HepG2 (cell line): Measurements from ENCODE around the gene CHKB. TPM values are rescaled to one million over a fixed set of nuclear protein-coding genes. Genes with fewer than 3 reads are reported as not detected.
A peak's percentile ranks its signal among the peaks of the same experiment; 100 is the strongest.

Experiments
- CREBL2 ChIP-seq: sonication (generic); formaldehyde crosslinking; IDR thresholded peaks from 2 replicates; pipeline ENCODE4 v1.8.1; 2023; ENCODE audit warnings: missing genetic modification reagents, mild to moderate bottlenecking, borderline replicate concordance
- CTCF ChIP-seq: sonication (generic); formaldehyde crosslinking; IDR thresholded peaks from 2 replicates; pipeline ENCODE4 v1.5.0; 2020; ENCODE audit warnings: mild to moderate bottlenecking, missing genetic modification reagents, moderate library complexity
- FOXA3 ChIP-seq: IDR thresholded peaks from 2 replicates; pipeline ENCODE4 v1.6.1; 2016; ENCODE audit warnings: missing genetic modification reagents, missing compliant biosample characterization
- FOXM1 ChIP-seq: sonication (generic); formaldehyde crosslinking; IDR thresholded peaks from 2 replicates; pipeline ENCODE4 v1.5.0; 2020; ENCODE audit warnings: missing genetic modification reagents
- HIVEP1 ChIP-seq: sonication (generic); formaldehyde crosslinking; IDR thresholded peaks from 2 replicates; pipeline ENCODE4 v1.4.0; 2020; ENCODE audit warnings: mild to moderate bottlenecking, missing genetic modification reagents
- KDM1A ChIP-seq: IDR thresholded peaks from 2 replicates; pipeline ENCODE4 v1.6.1; 2016; ENCODE audit warnings: missing compliant biosample characterization
- PATZ1 ChIP-seq: sonication (generic); formaldehyde crosslinking; IDR thresholded peaks from 2 replicates; pipeline ENCODE4 v1.4.0; 2020; ENCODE audit warnings: missing genetic modification reagents
- PAX8 ChIP-seq: sonication (generic); formaldehyde crosslinking; IDR thresholded peaks from 2 replicates; pipeline ENCODE4 v1.8.0; 2022; ENCODE audit warnings: mild to moderate bottlenecking, missing genetic modification reagents, borderline replicate concordance
- SCMH1 ChIP-seq: sonication (generic); formaldehyde crosslinking; IDR thresholded peaks from 2 replicates; pipeline ENCODE4 v1.9.0; 2021; ENCODE audit warnings: missing genetic modification reagents, mild to moderate bottlenecking, borderline replicate concordance
- THAP7 ChIP-seq: sonication (generic); formaldehyde crosslinking; IDR thresholded peaks from 2 replicates; pipeline ENCODE4 v1.8.1; 2023; ENCODE audit warnings: mild to moderate bottlenecking, missing genetic modification reagents
- ZFX ChIP-seq: sonication (generic); formaldehyde crosslinking; IDR thresholded peaks from 2 replicates; pipeline ENCODE4 v1.4.0; 2020; ENCODE audit warnings: mild to moderate bottlenecking, low read depth, missing genetic modification reagents, moderate library complexity
- ZNF292 ChIP-seq: sonication (generic); formaldehyde crosslinking; IDR thresholded peaks from 2 replicates; pipeline ENCODE4 v1.8.1; 2022; ENCODE audit warnings: mild to moderate bottlenecking, low read depth, missing genetic modification reagents, borderline replicate concordance
- ZNF414 ChIP-seq: sonication (generic); formaldehyde crosslinking; IDR thresholded peaks from 2 replicates; pipeline ENCODE4 v1.5.0; 2020; ENCODE audit warnings: missing genetic modification reagents
- ZNF768 ChIP-seq: sonication (generic); formaldehyde crosslinking; IDR thresholded peaks from 2 replicates; pipeline ENCODE4 v1.4.0; 2020; ENCODE audit warnings: missing genetic modification reagents
- polyA plus RNA-seq, 8 experiments: library from polyadenylated mRNA; depleted of rRNA in 3 of 8; stranded (reverse) in 7 of 8; unstranded in 1 of 8; fragments of >200 nt; fragmentation: Illumina TruSeq in 4 of 8; extraction: Trizol in 4 of 8; gene quantifications; 2 replicates each; pipeline versions ENCODE4 v1.2.1 to v1.2.3, GENCODE V29; 2011 to 2016; ENCODE audit warnings: low read depth in 4 of 8, missing spikeins in 1 of 8, mixed read lengths in 1 of 8; ENCODE audit not compliant: insufficient read depth in 1 of 8
- total RNA-seq, 5 experiments: library from RNA; depleted of rRNA; stranded (reverse); fragments of >200 nt; fragmentation: Illumina TruSeq; extraction: Trizol; gene quantifications; 2 replicates each; pipeline ENCODE4 v1.2.3, GENCODE V29; 2016; ENCODE audit warnings: low read depth in 1 of 5
- TF ChIP-seq, protein P1 (sequence below): sonication (generic); formaldehyde crosslinking; IDR thresholded peaks from 2 replicates; pipeline ENCODE4 v1.4.0; 2020; ENCODE audit warnings: missing genetic modification reagents
- TF ChIP-seq, protein P2 (sequence below), 2 experiments: sonication (generic) in 1 of 2; formaldehyde crosslinking in 1 of 2; IDR thresholded peaks; 2 replicates each; pipeline versions ENCODE4 v1.4.0 to v1.6.1; 2016 to 2020; ENCODE audit warnings: borderline replicate concordance in 1 of 2, low read depth in 1 of 2, mild to moderate bottlenecking in 1 of 2, missing genetic modification reagents in 1 of 2

Gene CHKB
- total and polyA plus RNA-seq, 2 of the 13 experiments (the other 11 are each of a cell fraction or from before 2014, with no cell fraction given) = 24.5 to 42.7 TPM

DNA sequence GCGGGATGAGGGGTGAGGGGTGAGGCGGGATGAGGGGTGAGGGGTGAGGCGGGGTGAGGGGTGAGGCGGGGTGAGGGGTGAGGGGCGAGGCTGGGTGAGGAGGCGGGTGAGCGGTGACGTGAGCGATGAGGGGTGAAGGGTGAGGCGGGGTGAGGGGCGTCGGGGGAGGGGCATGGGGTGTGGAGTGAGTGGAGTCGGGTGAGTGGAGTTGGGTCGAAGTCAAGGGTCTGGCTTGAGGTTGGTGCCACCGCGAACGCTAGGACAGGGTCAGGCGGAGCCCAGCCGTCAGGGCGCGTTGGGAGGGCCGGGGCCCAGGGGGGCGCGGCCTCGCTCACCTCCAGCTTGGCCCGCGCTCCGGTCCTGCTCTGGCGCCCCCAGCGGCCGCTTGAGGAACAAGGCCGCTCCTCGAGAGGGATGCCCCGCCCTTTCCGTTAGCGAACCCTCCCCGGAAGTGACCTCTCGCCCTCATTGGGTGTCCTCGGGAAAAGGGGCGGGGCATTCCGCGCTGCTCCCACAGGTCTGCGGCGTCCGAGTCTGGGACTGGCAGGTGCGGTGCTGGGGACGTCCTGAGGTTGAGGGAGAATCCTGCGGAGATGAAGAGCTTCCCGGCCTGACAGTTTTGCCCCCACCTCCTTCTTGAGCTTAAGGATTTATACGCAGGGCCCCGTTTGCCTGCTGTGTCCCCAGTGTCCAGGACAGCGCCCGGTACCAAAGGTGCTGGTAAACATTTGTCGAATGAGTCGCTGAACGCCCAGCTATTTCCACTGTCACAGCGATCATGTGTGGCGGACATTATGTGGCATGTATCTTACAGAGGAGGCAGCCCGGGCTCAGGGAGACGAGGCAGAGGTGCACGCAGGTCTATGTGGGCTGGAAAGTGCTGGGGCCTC, 19.9 kb downstream of the CHKB start, which contains the start of gene SYCE3 (continued):
- peak; percentile 95 for TF ChIP-seq CTCF (CRISPR knock-in tag)
- TF ChIP-seq PAX8 = no peak
- TF ChIP-seq THAP7 (CRISPR knock-in tag) = no peak; the same call in 1 of the 2 replicates
- TF ChIP-seq ZFX = peak; percentile 61
- TF ChIP-seq KDM1A (CRISPR knock-in tag) = no peak
- TF ChIP-seq, protein P1, sequence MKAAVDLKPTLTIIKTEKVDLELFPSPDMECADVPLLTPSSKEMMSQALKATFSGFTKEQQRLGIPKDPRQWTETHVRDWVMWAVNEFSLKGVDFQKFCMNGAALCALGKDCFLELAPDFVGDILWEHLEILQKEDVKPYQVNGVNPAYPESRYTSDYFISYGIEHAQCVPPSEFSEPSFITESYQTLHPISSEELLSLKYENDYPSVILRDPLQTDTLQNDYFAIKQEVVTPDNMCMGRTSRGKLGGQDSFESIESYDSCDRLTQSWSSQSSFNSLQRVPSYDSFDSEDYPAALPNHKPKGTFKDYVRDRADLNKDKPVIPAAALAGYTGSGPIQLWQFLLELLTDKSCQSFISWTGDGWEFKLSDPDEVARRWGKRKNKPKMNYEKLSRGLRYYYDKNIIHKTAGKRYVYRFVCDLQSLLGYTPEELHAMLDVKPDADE (CRISPR knock-in tag) = no peak
- TF ChIP-seq ZNF292 (CRISPR knock-in tag) = no peak; the same call in 1 of the 2 replicates
- peak; percentile 75 for TF ChIP-seq PATZ1 (CRISPR knock-in tag)
- TF ChIP-seq SCMH1 (CRISPR knock-in tag) = no peak
- peak; percentile 21; the same call in 1 of the 2 replicates for TF ChIP-seq FOXA3 (CRISPR knock-in tag)
- no peak; the same call in 1 of the 2 replicates for TF ChIP-seq HIVEP1 (CRISPR knock-in tag)
- TF ChIP-seq ZNF768 (CRISPR knock-in tag) = no peak; the same call in 1 of the 2 replicates
- TF ChIP-seq ZNF414 (CRISPR knock-in tag) = no peak
- TF ChIP-seq, protein P2, sequence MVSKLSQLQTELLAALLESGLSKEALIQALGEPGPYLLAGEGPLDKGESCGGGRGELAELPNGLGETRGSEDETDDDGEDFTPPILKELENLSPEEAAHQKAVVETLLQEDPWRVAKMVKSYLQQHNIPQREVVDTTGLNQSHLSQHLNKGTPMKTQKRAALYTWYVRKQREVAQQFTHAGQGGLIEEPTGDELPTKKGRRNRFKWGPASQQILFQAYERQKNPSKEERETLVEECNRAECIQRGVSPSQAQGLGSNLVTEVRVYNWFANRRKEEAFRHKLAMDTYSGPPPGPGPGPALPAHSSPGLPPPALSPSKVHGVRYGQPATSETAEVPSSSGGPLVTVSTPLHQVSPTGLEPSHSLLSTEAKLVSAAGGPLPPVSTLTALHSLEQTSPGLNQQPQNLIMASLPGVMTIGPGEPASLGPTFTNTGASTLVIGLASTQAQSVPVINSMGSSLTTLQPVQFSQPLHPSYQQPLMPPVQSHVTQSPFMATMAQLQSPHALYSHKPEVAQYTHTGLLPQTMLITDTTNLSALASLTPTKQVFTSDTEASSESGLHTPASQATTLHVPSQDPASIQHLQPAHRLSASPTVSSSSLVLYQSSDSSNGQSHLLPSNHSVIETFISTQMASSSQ (IDR thresholded peaks at IDR 0.05; ENCODE audit: low read depth) = no peak
- TF ChIP-seq, protein P2 (CRISPR knock-in tag; IDR thresholded peaks at IDR 0.05; ENCODE audit: borderline replicate concordance) = no peak
- no peak for TF ChIP-seq CREBL2 (CRISPR knock-in tag)
- no peak for TF ChIP-seq FOXM1 (CRISPR knock-in tag)
